ELF-1 (cell line): ENCODE results near the gene CYP2C8.
A peak's percentile ranks its signal among the peaks of the same experiment; 100 is the strongest.
"Not testable (repeated sequence)": the region's sequence is repeated elsewhere in the genome, so short reads cannot be mapped to it uniquely, and the experiment has no call there.

Source experiments
- DNase-seq: peaks from one replicate; pipeline ENCODE4 v3.0.0-alpha.2; 2016; ENCODE audit warnings: low read depth, low spot score

CYP2C8 gene

DNA sequence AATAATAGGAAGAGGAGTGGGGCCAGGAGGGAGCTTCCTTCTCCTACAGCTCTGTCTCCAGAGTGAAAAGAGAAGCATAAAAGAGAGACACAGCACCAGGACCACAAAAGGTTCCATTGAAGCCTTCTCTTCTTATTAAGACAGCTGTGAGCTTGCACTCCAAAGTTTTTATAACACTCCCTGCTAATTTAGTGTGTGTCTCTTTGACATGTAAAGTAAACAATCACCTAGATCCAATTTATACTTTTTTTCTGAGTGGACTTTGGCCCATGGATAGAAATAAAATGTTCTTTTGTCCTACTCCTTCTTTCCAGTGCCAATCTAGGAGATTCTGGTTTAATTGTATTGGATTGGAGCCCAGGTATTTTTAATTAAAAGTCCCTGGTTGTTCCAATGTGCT, at the start of gene CYP2C8:
Gene CYP2C8 (minus strand): TSS at position 212 of the 400 bp plus-strand sequence. CDS start 95 bp downstream, at position 117.
- DNase-seq, result no peak

DNA sequence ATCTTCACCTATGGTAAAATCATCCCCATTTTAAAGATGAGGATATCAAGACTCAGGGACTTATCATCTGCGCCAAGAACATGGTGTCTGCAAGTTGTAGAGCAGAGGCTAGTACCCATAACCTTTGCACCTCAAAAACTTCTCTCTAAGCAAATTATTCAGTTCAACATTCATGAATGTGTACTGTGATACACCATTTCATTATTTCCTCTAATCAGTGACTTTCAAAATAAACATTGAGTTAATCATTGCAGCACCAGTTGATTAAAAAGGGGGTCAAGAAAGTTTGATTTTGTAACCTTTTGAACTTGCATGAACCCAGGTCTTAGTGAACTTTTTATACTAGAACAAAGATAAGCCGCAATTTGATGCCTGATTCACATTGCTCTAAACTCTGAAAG, 47.6 kb upstream of the CYP2C8 start:
- DNase-seq, result no peak

DNA sequence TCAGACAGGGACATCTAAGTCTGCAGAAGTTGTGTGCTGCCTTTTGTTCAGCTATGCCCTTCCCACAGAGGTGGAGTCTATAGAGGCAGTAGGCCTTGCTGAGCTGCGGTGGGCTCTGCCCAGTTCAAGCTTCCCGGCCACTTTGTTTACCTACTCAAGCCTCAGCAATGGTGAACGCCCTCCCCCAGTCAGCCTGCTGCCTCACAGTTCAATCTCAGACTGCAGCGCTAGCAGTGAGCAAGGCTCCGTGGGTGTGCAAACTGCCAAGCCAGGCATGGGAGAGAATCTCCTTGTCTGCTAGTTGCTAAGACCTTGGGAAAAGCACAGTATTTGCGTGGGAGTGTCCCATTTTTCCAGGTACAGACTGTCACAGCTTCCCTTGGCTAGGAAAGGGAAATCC, 41.5 kb upstream of the CYP2C8 start:
- not testable (repeated sequence) for DNase-seq

DNA sequence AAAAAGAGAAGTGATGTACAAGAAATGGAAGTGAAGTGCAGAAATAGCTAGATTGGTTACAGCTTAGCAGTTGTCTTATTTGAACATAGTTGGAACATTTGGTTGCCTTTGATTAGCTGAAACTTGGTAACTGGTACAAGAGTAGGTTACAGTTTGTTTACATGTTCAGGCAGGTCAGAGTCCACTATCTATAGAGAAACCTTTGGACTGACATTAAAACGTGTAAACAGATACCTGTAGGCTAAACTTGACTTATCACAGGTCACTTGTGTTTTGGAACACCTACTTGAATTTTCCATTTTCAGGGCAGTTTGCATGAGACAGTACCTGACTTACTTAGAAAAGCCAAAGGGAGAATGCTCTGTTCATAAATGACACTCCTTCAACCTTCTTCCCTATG, 28.5 kb upstream of the CYP2C8 start:
- DNase-seq, result no peak

DNA sequence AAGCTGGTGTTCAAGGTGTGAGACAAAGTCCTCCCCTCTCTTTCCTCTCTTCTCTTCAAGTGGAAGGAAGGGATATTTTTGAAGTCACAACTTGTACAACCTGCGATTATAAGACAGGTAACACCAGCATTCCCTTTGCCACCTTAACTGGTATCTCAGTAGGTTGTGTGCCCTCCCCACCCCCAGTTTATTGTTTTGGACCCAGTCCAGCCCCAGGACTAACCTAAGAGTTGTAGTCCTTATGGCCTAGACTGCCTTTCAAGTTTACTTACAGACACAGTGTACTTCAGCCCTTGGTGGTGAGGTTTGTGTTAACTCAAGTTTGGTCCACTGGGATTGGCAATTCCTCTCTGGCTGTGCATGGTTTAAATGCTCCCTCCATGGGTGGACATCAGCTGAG, 26.8 kb upstream of the CYP2C8 start:
- no peak for DNase-seq

DNA sequence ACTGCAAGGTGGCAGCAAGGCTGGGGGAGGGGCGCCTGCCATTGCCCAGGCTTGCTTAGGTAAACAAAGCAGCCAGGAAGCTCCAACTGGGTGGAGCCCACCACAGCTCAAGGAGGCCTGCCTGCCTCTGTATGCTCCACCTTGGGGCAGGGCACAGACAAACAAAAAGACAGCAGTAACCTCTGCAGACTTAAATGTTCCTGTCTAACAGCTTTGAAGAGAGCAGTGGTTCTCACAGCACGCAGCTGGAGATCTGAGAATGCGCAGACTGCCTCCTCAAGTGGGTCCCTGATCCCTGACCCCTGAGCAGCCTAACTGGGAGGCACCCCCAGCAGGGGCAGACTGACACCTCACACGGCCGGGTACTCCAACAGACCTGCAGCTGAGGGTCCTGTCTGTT, 10.3 kb upstream of the CYP2C8 start:
- not testable (repeated sequence) for DNase-seq

DNA sequence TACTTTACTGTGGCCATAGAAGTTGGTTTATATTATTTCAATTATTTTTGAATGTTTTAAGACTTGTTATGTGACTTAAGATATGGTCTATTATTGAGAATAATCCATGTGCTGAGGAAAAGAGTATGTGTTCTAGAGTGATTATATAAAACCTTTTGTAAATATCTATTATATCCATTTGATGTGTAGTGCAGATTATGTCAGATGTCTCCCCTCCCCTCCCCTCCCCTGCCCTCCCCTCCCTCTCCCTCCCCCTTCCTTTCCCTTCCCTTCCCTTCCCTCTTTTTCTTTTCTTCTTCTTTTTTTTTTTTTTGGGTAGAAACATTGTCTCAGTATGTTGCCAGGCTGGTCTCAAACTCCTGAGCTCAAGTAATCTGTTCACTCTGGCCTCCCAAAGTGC, 8.3 kb upstream of the CYP2C8 start:
- no peak for DNase-seq

DNA sequence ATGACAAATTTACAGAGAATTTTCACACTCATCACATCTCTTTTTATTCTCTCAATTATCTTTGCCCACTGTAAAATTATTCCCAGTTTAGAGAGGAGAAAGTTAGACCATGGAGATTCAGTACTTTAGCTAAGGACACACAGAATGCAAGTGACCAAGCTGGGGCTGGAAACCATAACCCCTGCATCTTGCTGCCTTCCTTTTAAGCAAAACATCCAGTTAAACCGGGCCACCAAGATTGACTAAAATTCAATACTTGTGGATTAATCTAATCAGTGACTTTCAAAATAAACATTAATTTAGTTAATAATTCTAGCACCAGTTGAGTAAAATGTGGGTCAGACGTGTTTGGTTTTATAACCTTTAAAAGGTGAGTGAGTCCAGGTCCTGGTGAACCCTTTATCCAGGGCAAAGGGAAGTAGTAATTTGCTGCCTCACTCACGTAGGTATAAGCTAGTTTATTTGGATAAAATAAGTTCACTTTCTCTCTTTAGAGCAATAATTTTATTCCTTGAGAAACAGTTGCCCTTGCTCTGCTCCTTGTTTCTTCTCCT, 1.9 kb upstream of the CYP2C8 start:
- no peak for DNase-seq

DNA sequence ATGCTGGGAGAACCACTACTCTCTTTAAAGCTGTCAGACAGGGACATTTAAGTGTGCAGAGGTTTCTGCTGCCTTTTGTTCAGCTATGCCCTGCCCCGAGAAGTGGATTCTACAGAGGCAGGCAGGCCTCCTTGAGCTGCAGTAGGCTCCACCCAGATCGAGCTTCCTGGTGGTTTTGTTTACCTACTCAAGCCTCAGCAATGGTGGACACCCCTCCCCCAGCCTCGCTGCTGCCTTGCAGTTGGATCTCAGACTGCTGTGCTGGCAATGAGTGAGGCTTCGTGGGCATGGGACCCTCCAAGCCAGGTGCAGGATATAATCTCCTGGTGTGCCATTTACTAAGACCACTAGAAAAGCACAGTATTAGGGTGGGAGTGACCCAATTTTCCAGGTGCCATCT, 5.2 kb downstream of the CYP2C8 start:
- not testable (repeated sequence) for DNase-seq

DNA sequence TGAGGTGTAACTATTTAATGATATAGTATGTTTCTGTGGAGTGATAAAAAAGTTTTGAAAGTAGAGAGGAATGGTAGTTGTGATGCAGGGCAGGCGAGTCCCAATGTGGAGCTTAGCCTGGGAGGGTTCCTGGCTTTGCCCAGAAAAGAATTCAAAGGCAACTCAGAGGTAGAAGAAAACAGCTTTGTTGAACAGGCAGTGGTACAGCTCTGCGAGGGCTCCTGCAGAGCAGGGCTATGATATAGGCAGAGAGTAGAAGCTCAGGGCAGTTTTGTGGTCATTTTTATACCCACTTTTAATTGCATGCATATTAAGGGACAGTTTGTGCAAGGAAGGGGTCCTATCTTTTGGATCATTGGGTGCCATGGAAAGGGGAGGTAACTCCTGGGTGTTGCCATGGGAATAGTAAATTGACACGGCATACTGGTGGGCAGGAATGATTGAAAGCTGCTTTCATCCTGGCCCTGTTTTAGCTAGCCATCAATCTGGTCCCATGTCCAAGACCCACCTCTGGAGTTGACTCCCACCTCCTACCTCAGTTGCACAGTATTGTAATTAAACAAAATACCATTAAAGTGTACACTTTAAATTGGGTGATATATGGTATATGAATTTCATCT, 12.4 kb downstream of the CYP2C8 start:
- no peak for DNase-seq

DNA sequence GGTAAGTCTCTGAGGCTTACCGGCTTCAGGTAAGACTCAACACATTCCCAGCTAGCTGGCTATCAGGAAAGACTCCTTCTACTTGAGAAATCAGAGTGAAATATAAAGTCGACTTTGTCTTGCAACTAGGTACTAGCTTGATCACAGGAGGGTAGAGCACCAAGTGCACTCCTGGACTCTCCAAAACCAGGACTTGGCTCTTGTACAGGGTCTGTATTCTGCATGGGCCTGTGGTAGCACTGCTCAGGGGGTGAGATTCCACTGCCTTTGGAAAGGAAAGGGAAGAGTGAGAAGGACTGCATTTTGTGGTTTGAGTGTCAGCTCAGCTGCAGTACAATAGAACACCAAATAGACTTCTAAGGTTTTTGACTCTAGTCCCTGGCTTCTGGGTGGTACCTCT, 19.4 kb downstream of the CYP2C8 start:
- no peak for DNase-seq

DNA sequence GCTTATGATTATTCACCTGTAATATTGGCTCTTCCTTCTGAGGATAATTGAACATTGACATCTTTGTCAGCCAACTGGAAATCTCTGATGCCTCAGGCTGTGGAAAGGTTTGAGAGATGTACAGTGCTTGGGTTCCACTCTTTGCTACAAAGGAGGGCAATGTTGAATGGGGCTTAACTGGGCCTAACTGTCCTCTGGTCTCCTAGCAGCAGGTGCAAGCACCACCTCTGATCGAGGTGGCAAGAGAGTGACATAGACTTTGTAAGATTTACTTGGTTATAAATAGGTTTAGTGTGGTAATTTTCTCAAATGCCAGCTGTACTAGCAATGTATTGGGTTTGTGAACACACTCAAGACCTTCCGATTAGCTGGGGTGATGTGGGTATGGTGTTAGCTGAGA, 21.1 kb downstream of the CYP2C8 start:
- no peak for DNase-seq

DNA sequence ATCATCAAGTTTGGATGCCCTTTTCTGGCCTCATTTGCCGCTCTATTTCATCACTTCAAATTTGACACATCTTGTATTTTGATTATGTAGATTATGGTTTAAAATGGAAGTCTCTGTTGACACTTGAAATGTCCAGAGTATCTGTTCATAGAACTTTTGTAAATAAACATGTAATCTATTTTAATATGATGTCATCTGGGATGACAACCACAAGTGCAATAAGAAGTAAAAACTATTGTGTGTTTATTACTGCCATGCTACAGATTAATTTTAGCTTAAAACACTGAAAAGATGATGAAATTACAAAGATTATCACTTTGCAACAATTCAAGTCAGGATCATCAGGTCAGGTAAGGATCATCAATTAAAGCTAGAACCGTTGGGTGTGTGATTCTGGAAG, 30.0 kb downstream of the CYP2C8 start:
- DNase-seq, result no peak

DNA sequence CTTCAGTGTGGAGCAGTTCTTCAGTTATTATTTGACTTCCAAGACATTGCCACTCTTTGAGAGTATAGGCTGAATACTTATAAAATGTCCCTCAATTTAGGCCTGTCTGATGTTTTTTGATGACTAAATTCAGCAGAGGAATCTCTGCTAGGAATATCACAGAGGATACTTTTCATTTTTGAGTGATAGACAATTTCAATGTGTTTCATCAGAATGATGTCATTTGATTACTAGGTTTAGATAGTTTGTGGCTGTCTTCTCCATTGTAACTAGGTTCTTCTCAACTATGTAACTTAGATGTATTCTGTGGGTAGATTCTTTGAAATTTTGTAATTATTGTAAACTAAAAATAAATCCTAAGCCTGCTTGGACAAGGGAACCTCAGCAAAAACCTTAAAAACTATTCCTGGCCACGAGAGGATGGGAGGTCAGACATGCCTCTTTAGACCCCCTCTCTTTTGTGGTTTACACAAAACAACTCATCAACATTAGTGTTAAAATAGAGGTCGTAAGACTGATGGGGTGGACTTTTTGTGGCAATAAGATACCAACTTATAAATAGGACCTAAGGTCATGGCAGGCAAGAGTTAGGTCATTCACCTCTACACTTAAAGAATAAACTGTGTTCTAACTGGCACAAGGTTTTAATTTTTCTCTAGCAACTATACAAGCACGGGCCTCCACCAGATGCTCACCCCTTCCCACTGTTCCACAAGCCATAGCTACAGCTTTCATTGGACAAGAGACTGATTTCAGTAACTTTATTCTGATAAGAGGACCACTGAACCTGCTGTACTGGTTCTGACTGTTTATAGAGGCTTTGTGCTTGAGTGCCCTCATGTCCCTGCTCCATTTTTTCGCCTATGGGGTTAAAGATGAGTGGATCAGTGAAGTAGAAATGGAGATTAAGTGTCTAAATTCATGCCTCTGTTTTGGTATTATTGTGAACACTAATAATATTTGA, 33.7 kb downstream of the CYP2C8 start:
- no peak for DNase-seq

DNA sequence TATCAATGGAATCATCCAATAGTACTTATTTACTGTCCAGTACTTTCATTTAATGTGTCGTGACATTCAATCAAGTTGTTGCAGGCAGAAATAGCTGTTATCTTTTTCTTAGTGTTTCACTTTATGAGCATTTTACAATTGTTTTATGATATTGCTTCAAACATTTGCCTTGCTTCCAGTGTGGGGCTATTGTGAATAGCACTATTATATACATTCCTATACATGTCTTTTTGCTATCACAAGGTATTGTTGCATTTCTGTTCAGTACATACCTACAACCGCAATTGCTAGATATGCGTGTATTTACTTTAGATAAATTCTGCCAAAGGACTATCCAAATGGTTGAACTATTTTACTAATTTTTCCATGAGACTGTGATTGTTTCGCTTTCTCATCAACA, 34.9 kb downstream of the CYP2C8 start:
- no peak for DNase-seq

DNA sequence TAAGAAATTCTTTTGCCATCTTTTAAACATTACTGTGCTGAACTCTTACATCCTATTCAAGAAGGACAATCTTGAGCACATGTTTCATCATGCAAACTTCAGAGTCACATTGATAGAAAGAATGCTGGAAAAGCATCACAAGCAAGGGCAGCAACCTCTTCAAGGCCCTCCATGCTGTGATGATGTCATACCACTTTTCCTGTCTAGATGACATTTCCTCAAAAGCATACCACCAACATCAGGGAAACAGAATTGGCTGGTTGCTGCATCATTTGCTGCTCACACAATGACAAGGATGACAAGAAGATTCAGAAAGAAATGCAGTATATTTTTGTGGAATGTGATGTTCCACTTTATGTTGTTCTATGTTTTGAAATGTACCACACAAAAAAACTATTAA, 37.6 kb downstream of the CYP2C8 start:
- DNase-seq, result no peak

DNA sequence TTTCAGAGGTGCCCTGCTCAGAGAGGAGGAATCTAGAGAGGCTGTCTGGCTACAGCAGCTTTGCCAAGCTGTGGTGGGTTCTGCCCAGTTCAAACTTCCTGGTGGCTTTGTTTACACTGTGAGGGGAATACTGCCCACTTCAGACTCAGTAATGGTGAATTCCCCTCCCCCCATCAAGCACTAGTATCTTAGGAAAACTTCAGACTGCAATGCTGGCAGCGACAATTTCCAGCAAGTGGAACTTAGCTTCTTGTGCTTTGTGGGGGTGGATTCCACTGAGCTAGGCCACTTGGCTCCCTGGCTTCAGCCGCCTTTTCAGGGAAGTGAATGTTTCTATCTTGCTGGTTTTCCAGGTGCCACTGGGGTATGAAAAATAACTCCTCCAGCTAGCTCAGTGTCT, 42.8 kb downstream of the CYP2C8 start:
- DNase-seq, result no peak

DNA sequence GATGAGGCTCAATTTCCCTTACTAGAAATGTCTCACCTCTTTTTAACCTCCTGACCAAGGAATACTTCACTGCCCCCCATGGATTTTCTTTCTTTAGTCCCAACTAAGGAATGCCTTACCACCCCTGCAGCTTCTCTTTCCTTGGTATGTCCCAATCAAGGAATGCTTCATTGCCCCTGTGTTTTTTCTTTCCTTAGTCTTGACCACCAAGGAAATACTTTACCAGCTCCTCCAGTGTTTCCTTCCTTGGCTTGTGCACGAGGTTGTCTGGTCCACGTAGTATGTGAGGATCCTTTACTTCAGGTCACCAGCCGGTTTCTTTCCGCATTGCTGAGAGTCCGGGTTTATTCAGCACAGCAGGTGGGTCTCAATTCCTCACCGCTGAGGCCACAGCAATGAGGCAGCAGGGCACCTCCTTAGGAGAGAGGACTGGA, 71.5 kb downstream of the CYP2C8 start:
- DNase-seq, result peak; percentile 56

DNA sequence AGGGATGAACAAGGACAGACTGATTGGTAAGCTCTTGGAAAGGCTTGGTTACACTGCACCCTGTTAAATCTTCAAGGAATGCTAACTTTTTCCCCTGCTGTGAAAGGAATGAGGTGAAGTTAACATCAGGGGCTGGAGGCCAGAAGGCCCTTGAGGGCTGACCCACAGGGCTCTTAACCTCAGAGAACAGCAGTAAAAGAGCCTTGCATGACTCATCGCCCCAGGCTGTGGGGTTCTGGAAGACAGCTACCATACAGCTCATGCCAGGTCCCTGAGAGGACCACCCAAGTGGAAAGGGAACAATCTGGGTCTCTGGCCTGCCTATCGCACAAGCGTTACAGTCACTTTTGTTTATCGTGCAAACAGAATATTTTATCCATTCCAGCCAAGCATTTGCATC, 76.5 kb downstream of the CYP2C8 start:
- peak; percentile 87 for DNase-seq

DNA sequence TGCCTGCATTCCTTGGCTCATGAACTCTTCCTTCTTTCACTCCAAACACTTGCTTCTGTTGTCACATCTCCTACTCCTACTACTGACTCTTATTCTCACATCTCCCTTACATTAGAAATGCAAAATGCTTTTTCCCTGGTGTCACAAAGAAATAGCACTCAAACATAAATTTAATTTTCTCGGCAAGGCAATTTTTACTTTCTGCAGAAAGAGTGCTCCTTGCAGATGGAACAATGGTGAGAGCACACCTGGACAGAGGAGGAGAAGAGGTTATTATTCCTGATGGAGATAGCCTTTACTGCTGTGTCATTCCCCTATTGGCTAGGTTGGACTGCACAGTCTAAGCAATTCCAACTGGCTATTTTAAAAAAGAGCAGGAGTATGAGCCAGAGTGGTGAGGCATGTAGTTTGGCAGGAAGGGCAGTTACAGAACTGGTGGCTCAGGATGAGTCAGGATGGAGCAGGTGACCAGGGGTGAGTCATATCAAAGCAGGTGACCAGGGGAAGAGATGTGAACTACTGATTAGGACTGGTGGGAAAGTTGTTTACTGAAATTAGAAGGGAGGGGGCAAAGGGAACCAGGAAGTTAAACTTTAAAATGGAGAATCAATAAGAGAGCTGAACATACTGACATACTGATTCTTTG, 77.9 kb downstream of the CYP2C8 start:
- peak; percentile 4 for DNase-seq

DNA sequence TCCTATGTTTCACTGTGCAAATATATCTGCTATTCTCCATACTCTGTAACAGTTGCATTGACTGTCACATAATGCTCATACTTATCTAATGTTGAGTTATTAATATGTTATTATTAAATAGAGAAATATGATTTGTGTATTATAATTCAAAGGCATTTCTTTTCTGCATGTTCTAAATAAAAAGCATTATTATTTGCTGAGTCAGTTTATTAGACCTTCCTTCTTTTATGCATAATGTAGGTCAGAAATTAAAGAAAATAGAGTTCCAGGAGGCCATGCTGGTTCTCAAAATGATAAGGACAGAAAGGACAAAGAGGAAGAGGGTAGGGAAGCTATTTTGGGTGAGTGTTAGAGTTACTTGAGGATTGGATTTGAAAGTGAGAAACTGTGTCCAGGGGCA, 80.1 kb downstream of the CYP2C8 start:
- DNase-seq, result no peak
